Gastroesophageal sphincter (tissue), 4 donors: Measurements from ENCODE around the gene ARMS2. TPM values are rescaled to one million over a fixed set of nuclear protein-coding genes. Genes with fewer than 3 reads are reported as not detected.

Experiments
- ATAC-seq: fragments of 150-250 bp; one replicate; pipeline ENCODE4 v1.9.1; 2016; ENCODE audit warnings: mild to moderate bottlenecking, moderate library complexity
- H3K27ac ChIP-seq, 4 donors: fragments of 200-600 bp; sonication (generic) in 3 of 4; 1 replicate in 3 of 4; 2 replicates in 1 of 4; pipeline ENCODE4 v1.5.1; 2016 to 2019
- H3K27me3 ChIP-seq: fragments of 200-600 bp; sonication (generic); one replicate; pipeline ENCODE4 v1.5.1; 2019
- H3K36me3 ChIP-seq, 2 donors: fragments of 200-600 bp; sonication (generic); one replicate each; pipeline ENCODE4 v1.5.1; 2019; ENCODE audit warnings: control low read depth in 1 of 2
- H3K4me1 ChIP-seq, 3 donors: fragments of 200-600 bp; sonication (generic); 1 replicate in 2 of 3; 2 replicates in 1 of 3; pipeline ENCODE4 v1.5.1; 2016 to 2019; ENCODE audit warnings: control low read depth in 2 of 3
- H3K4me3 ChIP-seq, 2 donors: fragments of 200-600 bp; sonication (generic); one replicate each; pipeline ENCODE4 v1.5.1; 2019; ENCODE audit warnings: mild to moderate bottlenecking in 1 of 2, moderate library complexity in 1 of 2
- H3K9me3 ChIP-seq, 3 donors: fragments of 200-600 bp; sonication (generic); one replicate each; pipeline ENCODE4 v1.5.1; 2017 to 2019; ENCODE audit warnings: control low read depth in 2 of 3
- EP300 ChIP-seq: sonication (generic); formaldehyde crosslinking; IDR thresholded peaks from one replicate; pipeline ENCODE4 v1.6.1; 2017; ENCODE audit warnings: antibody characterized with exemption, mild to moderate bottlenecking
- POLR2A ChIP-seq, 2 donors: fragments of 450-650 bp; IDR thresholded peaks; one replicate each; pipeline ENCODE4 v1.6.1; 2017; ENCODE audit warnings: antibody characterized with exemption in 2 of 2, mild to moderate bottlenecking in 2 of 2, moderate library complexity in 1 of 2
- POLR2AphosphoS5 ChIP-seq: sonication (generic); formaldehyde crosslinking; IDR thresholded peaks from one replicate; pipeline ENCODE4 v1.6.1; 2017; ENCODE audit warnings: antibody characterized with exemption
- WGBS, 2 donors: methylation state at CpG; one replicate each; pipeline ENCODE4 v1.1.5; 2018; ENCODE audit warnings: low coverage in 1 of 2; 5-methylcytosine and 5-hydroxymethylcytosine counted together
- total RNA-seq, 4 donors: library from RNA; depleted of rRNA; stranded (reverse); fragments of >200 nt; gene quantifications; one replicate each; pipeline ENCODE4 v1.1.0, GENCODE V29; 2016
- TF ChIP-seq, protein P1 (sequence below), 4 experiments: fragments of 200-600 bp in 2 of 4; fragments of 450-650 bp in 2 of 4; sonication (generic) in 1 of 4; IDR thresholded peaks; one replicate each; pipeline ENCODE4 v1.5.1; 2017 to 2019; ENCODE audit warnings: antibody characterized with exemption in 4 of 4, mild to moderate bottlenecking in 2 of 4, moderate library complexity in 2 of 4

ARMS2 gene, protein sequence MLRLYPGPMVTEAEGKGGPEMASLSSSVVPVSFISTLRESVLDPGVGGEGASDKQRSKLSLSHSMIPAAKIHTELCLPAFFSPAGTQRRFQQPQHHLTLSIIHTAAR
- not detected for total RNA-seq

DNA sequence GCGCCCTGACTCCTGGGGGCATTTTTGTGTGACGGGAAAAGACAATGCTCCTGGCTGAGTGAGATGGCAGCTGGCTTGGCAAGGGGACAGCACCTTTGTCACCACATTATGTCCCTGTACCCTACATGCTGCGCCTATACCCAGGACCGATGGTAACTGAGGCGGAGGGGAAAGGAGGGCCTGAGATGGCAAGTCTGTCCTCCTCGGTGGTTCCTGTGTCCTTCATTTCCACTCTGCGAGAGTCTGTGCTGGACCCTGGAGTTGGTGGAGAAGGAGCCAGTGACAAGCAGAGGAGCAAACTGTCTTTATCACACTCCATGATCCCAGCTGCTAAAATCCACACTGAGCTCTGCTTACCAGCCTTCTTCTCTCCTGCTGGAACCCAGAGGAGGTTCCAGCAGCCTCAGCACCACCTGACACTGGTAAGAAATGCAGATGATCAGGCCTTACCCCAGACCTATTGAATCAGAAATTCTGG is at the start of gene ARMS2:
TSS of gene ARMS2 (plus strand) at position 51 of the 478 bp plus-strand sequence. CDS start at position 126, 75 bp downstream.
- Histone ChIP-seq H3K4me3 (no peak within 1 kb of the TSS), H3K4me1 (peaks cover 0 to 6% (median 0%) of the 10 kb centered on the region in 3 donors), H3K27ac (no peak within 1 kb of the TSS), H3K36me3 (no peaks in the 10 kb centered on the region), H3K27me3 (no peaks in the 10 kb centered on the region), H3K9me3 (no peaks in the 10 kb centered on the region)
- WGBS, 2 donors = 90% methylated on average over 2 of the region's 7 CpGs; no CpG with 5 or more reads in 1 of the 2 donors
- no peak for ATAC-seq
- TF ChIP-seq EP300 = no peak
- TF ChIP-seq POLR2AphosphoS5 = no peak
- no peak for TF ChIP-seq POLR2A (IDR thresholded peaks at IDR 0.05)
- TF ChIP-seq, protein P1, sequence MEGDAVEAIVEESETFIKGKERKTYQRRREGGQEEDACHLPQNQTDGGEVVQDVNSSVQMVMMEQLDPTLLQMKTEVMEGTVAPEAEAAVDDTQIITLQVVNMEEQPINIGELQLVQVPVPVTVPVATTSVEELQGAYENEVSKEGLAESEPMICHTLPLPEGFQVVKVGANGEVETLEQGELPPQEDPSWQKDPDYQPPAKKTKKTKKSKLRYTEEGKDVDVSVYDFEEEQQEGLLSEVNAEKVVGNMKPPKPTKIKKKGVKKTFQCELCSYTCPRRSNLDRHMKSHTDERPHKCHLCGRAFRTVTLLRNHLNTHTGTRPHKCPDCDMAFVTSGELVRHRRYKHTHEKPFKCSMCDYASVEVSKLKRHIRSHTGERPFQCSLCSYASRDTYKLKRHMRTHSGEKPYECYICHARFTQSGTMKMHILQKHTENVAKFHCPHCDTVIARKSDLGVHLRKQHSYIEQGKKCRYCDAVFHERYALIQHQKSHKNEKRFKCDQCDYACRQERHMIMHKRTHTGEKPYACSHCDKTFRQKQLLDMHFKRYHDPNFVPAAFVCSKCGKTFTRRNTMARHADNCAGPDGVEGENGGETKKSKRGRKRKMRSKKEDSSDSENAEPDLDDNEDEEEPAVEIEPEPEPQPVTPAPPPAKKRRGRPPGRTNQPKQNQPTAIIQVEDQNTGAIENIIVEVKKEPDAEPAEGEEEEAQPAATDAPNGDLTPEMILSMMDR (IDR thresholded peaks at IDR 0.05) = no peak

DNA sequence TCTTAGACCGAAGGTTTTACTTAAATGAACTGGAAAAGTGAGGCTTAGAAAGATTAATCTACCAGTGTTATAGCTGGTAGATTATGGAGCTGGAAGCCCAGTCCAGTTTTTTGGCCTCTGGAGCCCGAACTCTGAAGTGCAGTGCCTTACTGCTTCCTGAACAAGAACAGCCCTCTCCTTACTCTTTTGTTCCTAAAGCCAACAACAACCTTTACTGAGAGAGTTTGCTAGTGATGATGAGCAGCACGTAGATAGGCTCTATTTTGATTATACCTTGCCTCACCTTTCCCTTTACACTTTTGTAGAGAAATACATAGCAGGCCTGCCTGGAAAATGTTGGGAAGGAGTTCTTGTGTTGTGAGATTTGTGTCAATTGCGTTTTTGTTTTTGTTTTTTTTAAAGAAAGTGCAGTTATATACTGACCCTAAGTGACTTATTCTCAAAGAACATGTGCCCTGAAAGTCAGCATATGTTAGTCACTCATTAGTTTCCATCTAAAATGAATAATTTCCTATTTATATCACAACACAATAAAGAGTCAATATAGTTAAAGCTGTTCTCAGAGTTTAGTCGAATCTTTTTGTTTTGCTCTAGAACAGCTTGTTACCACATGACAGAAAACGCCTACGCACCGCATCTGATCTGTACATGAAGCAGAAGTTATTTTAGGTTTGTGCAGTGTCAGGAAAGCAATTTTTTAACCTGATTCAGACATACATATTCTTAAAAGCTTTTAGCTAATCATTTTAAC is 46.9 kb upstream of the ARMS2 start:
- Histone ChIP-seq H3K9me3 (no peaks in the 10 kb centered on the region), H3K27ac (peak overlapping the region in 1 of 4 donors; percentile 10), H3K4me1 (peaks cover 0 to 7% (median 0%) of the 10 kb centered on the region in 3 donors), H3K36me3 (peaks cover 0 to 64% of the 10 kb centered on the region in 2 donors), H3K27me3 (no peaks in the 10 kb centered on the region), H3K4me3 (no peak overlapping the region)
- no peak for ATAC-seq
- WGBS, 2 donors = 56 to 66% methylated on average over 6 to 8 of the region's 8 CpGs
- no peak for TF ChIP-seq POLR2A (IDR thresholded peaks at IDR 0.05)
- TF ChIP-seq POLR2AphosphoS5 = no peak
- TF ChIP-seq, protein P1 (IDR thresholded peaks at IDR 0.05) = no peak
- TF ChIP-seq EP300 = no peak

DNA sequence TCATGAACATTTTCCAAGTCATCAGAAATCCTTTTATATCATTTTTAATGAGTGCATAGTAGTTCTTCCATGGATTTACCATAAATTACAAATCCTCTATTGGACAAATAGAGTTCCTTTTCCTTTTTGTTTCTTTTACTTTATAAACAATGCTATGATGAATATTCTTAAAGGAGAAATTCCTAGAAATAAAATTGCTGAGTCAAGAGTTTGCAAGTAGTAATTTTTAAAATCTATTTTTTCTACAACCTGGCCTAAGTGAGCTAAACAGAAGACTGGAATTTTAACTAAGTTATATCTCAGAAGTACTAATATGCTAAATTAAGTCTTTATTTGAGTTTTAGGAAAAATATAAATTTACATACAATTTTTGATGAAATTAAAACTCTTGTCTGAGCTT is 41.1 kb upstream of the ARMS2 start:
- Histone ChIP-seq H3K27ac (no peak overlapping the region), H3K4me3 (no peak overlapping the region), H3K4me1 (no peaks in the 10 kb centered on the region), H3K9me3 (no peaks in the 10 kb centered on the region), H3K36me3 (peaks cover 0 to 64% of the 10 kb centered on the region in 2 donors), H3K27me3 (no peaks in the 10 kb centered on the region)
- ATAC-seq = no peak
- TF ChIP-seq POLR2A (IDR thresholded peaks at IDR 0.05) (no peak), EP300 (no peak), POLR2AphosphoS5 (no peak)
- TF ChIP-seq, protein P1 (IDR thresholded peaks at IDR 0.05) = no peak

DNA sequence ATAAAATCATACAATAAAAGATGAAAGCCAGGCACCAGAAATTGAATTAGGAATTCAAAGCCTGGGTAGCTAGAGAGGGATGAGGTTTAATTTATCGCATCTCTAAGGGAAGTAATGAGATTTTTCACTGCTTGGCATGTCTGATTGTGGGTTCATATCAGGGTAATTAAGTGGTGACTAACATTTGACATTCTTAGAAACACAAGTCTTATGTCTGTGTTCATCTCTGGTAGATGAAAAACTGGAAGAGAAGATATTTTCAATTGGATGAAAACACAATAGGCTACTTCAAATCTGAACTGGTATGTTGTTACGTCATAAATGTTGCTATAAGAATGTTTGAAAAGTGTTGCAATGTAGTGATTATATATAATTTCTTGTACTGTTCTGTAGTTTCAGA is 36.8 kb upstream of the ARMS2 start:
- Histone ChIP-seq H3K4me1 (peaks cover 19 to 41% (median 19%) of the 10 kb centered on the region in 3 donors), H3K4me3 (no peak overlapping the region), H3K27ac (peak overlapping the region in 1 of 4 donors; percentile 44), H3K36me3 (peaks cover 0 to 42% of the 10 kb centered on the region in 2 donors), H3K9me3 (no peaks in the 10 kb centered on the region), H3K27me3 (no peaks in the 10 kb centered on the region)
- TF ChIP-seq, protein P1 (IDR thresholded peaks at IDR 0.05) = no peak
- TF ChIP-seq EP300 (no peak), POLR2A (IDR thresholded peaks at IDR 0.05) (no peak), POLR2AphosphoS5 (no peak)
- WGBS, 2 donors = 91 to 100% methylated on average over 2 of the region's 2 CpGs
- ATAC-seq = no peak

DNA sequence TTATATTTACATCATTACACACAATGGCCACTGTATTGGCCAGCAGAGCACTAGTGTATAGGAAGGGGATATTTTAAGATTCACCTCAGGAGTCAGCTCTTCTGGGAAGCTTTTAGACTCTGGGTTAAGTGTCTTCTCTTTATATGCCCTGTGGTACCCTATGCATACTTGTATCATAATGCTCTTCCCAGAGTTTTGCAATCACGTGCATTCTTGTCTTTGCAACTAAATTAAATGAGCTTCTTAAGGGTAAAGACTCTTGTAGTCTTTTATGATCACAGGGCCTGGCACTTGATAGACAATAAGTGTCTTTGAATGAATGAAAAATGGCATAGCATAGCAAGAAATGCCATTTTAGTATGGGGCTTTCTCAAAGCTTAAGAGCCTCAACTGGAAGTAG is 35.4 kb upstream of the ARMS2 start:
- no peak for ATAC-seq
- H3K27ac ChIP-seq = peak overlapping the region in 3 of 4 donors; percentile 45 to 79 (median 77)
- peaks cover 19 to 55% (median 19%) of the 10 kb centered on the region in 3 donors for H3K4me1 ChIP-seq

More for the DNA sequence above, 35.4 kb upstream of the ARMS2 start:
- peaks cover 0 to 30% of the 10 kb centered on the region in 2 donors for H3K36me3 ChIP-seq
- H3K9me3 ChIP-seq = no peaks in the 10 kb centered on the region
- no peaks in the 10 kb centered on the region for H3K27me3 ChIP-seq
- TF ChIP-seq POLR2AphosphoS5 = no peak
- no peak for TF ChIP-seq EP300
- TF ChIP-seq, protein P1 (IDR thresholded peaks at IDR 0.05) = no peak
- TF ChIP-seq POLR2A (IDR thresholded peaks at IDR 0.05) = no peak
- WGBS, 2 donors = 57 to 83% methylated on average over 1 of the region's 1 CpG
- no peak overlapping the region for H3K4me3 ChIP-seq
